Posterior vena cava (tissue), 2 donors: ENCODE results near the gene CDSN. TPM values are rescaled to one million over a fixed set of nuclear protein-coding genes. Genes with fewer than 3 reads are reported as not detected.

Experiments used
- DNase-seq: peaks from one replicate; pipeline ENCODE4 v3.0.0-alpha.2; 2020; ENCODE audit warnings: low spot score
- intact Hi-C, 2 donors: fragments of 100-400 bp; cut with DNase I; formaldehyde crosslinking; loops; one replicate each; pipeline versions ENCODE4 v1.14.1 to v1.14.2; 2022 to 2023
- total RNA-seq, 2 donors: library from RNA; stranded (reverse); fragmentation: NEBNext Ultra II Directional; extraction: Animal tissue kit (Norgen Biotek cat#: 25700); gene quantifications; one replicate each; pipeline ENCODE4 v1.2.1, GENCODE V29; 2021
- donor health status: DM: yes; HTN: yes; CAD: no.
- donor health status: DM: yes; HTN: yes; CAD: no.

Gene CDSN
- total RNA-seq, 2 donors from 2014 or later = not detected

- DNase-seq = no peak
- intact Hi-C loops = loop anchor here in 1 of 2 donors (10.0 kb wide), 1 partner anchor 430 kb away; no protein-coding TSS in a partner anchor
Measured at GRCh38 chr6:31094389-31094881, 25.8 kb downstream of the CDSN start.

- intact Hi-C loops = loop anchor here in 1 of 2 donors (10.0 kb wide), 1 partner anchor 428 kb away; no protein-coding TSS in a partner anchor
- DNase-seq = no peak
Measured at GRCh38 chr6:31092769-31093505, 27.3 kb downstream of the CDSN start.

GRCh38 chr6:31092238-31092637 is 28.0 kb downstream of the CDSN start:
- intact Hi-C loops = loop anchor here in 1 of 2 donors (10.0 kb wide), 1 partner anchor 427 kb away; no protein-coding TSS in a partner anchor
- DNase-seq = no peak

GRCh38 chr6:31091680-31092079 is 28.6 kb downstream of the CDSN start:
- DNase-seq = no peak
- intact Hi-C loops = loop anchor here in 1 of 2 donors (10.0 kb wide), 1 partner anchor 427 kb away; no protein-coding TSS in a partner anchor

- no peak for DNase-seq
- intact Hi-C loops = loop anchor here in 1 of 2 donors (10.0 kb wide), 1 partner anchor 426 kb away; no protein-coding TSS in a partner anchor
Measured at GRCh38 chr6:31090973-31091364, 29.3 kb downstream of the CDSN start.

- intact Hi-C loops = loop anchor here in 1 of 2 donors (10.0 kb wide), 1 partner anchor 426 kb away; no protein-coding TSS in a partner anchor
- no peak for DNase-seq
Measured at GRCh38 chr6:31090275-31090972, 29.8 kb downstream of the CDSN start.

- intact Hi-C loops = no loop called here
- peak; percentile 92 for DNase-seq
Measured at GRCh38 chr6:31087494-31088089, 32.7 kb downstream of the CDSN start.

- intact Hi-C loops = no loop called here
- DNase-seq = no peak
Measured at GRCh38 chr6:31086788-31087440, 33.3 kb downstream of the CDSN start.

- DNase-seq = no peak
- intact Hi-C loops = no loop called here
Measured at GRCh38 chr6:31083742-31084354, 36.4 kb downstream of the CDSN start.

- no peak for DNase-seq
- intact Hi-C loops = no loop called here
Measured at GRCh38 chr6:31081872-31082271, 38.4 kb downstream of the CDSN start.

- peak; percentile 85 for DNase-seq
Measured at GRCh38 chr6:31079656-31080261, 40.5 kb downstream of the CDSN start.

GRCh38 chr6:31076611-31077010 is 43.6 kb downstream of the CDSN start:
- no peak for DNase-seq
- intact Hi-C loops = loop anchor here (5.0 to 10.0 kb wide), 3 partner anchors 159 to 249 kb away; no protein-coding TSS in a partner anchor

More at GRCh38 chr6:31079656-31080261, 40.5 kb downstream of the CDSN start:
- intact Hi-C loops = loop anchor here (5.0 to 10.0 kb wide), 3 partner anchors 162 to 252 kb away; no protein-coding TSS in a partner anchor

GRCh38 chr6:31075528-31075927 is 44.7 kb downstream of the CDSN start:
- DNase-seq = no peak
- intact Hi-C loops = loop anchor here (5.0 to 10.0 kb wide), 3 partner anchors 158 to 248 kb away; no protein-coding TSS in a partner anchor

GRCh38 chr6:31074401-31074800 is 45.8 kb downstream of the CDSN start:
- intact Hi-C loops = loop anchor here (5.0 to 10.0 kb wide), 2 partner anchors 162 to 240 kb away; partner anchors contain the start of gene VARS2 (in 1 of the 2)

GRCh38 chr6:31070711-31071197 is 49.5 kb downstream of the CDSN start:
- intact Hi-C loops = loop anchor here (5.0 to 10.0 kb wide), 2 partner anchors 158 to 236 kb away; partner anchors contain the start of gene VARS2 (in 1 of the 2)
- DNase-seq = no peak

More at GRCh38 chr6:31074401-31074800, 45.8 kb downstream of the CDSN start:
- no peak for DNase-seq

GRCh38 chr6:31068669-31069340 is 51.4 kb downstream of the CDSN start:
- DNase-seq = peak; percentile 92
- intact Hi-C loops = no loop called here
